Ovary (tissue), 9 donors: Measurements from ENCODE around the gene PEX14. TPM values are rescaled to one million over a fixed set of nuclear protein-coding genes. Genes with fewer than 3 reads are reported as not detected.

Experiments used
- DNase-seq, 5 donors: peaks; one replicate each; pipeline ENCODE4 v3.0.0-alpha.2; 2019 to 2020
- H3K27ac ChIP-seq, 2 donors: fragments of 200-600 bp; one replicate each; pipeline versions ENCODE4 v1.5.1 to v1.8.0; 2019 to 2022
- H3K27me3 ChIP-seq: fragments of 200-600 bp; one replicate; pipeline ENCODE4 v1.8.0; 2022
- H3K36me3 ChIP-seq: fragments of 200-600 bp; sonication (generic); one replicate; pipeline ENCODE4 v1.5.1; 2019
- H3K4me1 ChIP-seq: one replicate; pipeline ENCODE4 v1.8.1; 2013; ENCODE audit warnings: mild to moderate bottlenecking, moderate library complexity; ENCODE audit not compliant: insufficient read depth
- H3K4me3 ChIP-seq: fragments of 200-600 bp; sonication (generic); one replicate; pipeline ENCODE4 v1.5.1; 2017
- H3K9me3 ChIP-seq, 2 donors: fragments of 200-600 bp in 1 of 2; sonication (generic) in 1 of 2; one replicate each; pipeline versions ENCODE4 v1.5.1 to v1.8.1; 2013 to 2019; ENCODE audit warnings: mild to moderate bottlenecking in 1 of 2, moderate library complexity in 1 of 2
- CTCF ChIP-seq, 3 donors: fragments of 450-650 bp in 2 of 3; fragments of 200-600 bp in 1 of 3; IDR thresholded peaks; one replicate each; pipeline versions ENCODE4 v1.5.1 to v1.8.0; 2016 to 2022; ENCODE audit warnings: antibody characterized with exemption in 3 of 3, mild to moderate bottlenecking in 1 of 3
- EP300 ChIP-seq: sonication (generic); formaldehyde crosslinking; IDR thresholded peaks from one replicate; pipeline ENCODE4 v1.6.1; 2017; ENCODE audit warnings: antibody characterized with exemption
- POLR2A ChIP-seq: fragments of 450-650 bp; IDR thresholded peaks from one replicate; pipeline ENCODE4 v1.6.1; 2017; ENCODE audit warnings: antibody characterized with exemption, mild to moderate bottlenecking, moderate library complexity
- WGBS, 3 donors: extraction: QIAGEN DNeasy Blood & Tissue Kit in 1 of 3; methylation state at CpG; one replicate each; pipeline versions ENCODE4 v1.1.5 to v1.1.7; 2013 to 2017; 5-methylcytosine and 5-hydroxymethylcytosine counted together
- intact Hi-C, 4 donors: fragments of 100-400 bp; cut with DNase I; formaldehyde crosslinking; loops; one replicate each; pipeline versions ENCODE4 v1.11.0 to v1.15.1; 2022 to 2023
- polyA plus RNA-seq, 2 donors: library from polyadenylated mRNA; stranded (reverse); fragments of 200-250 nt in 1 of 2; fragments of 350-450 nt in 1 of 2; fragmentation: Illumina TruSeq in 1 of 2; extraction: RNeasy Lipid Tissue Mini Kit (QIAGEN cat#74804) in 1 of 2; gene quantifications; one replicate each; pipeline ENCODE4 v1.2.3, GENCODE V29; 2013 to 2014
- total RNA-seq, 7 donors: library from RNA; depleted of rRNA in 2 of 7; stranded (reverse); fragments of >200 nt in 2 of 7; fragmentation: NEBNext Ultra II Directional in 3 of 7; extraction: Animal tissue kit (Norgen Biotek cat#: 25700) in 3 of 7; gene quantifications; one replicate each; pipeline versions ENCODE4 v1.1.0 to v1.2.4, GENCODE V29; 2016 to 2023
- donor health status: DM: no; HTN: no; CAD: no; lungs with moderate emphysema.
- donor health status: DM: no; HTN: no; CAD: no.
- donor health status: Bipolar disorder and iron deficiency.
- donor health status: DM: yes; HTN: yes; CAD: no.
- donor health status: DM: no; HTN: no; CAD: no.
- donor health status: DM: yes; HTN: yes; CAD: no.

Gene PEX14
- total and polyA plus RNA-seq, 9 donors: 3.3 to 22.9 (median 16.7) TPM

- Histone ChIP-seq H3K36me3 (no peaks in the 10 kb centered on the region), H3K9me3 (no peaks in the 10 kb centered on the region), H3K27ac (no peak overlapping the region), H3K4me1 (peaks cover 3% of the 10 kb centered on the region), H3K4me3 (no peak overlapping the region), H3K27me3 (no peaks in the 10 kb centered on the region)
- WGBS, 3 donors: 82 to 92% (median 92%) methylated on average over 19 of the region's 19 CpGs
- no peak for DNase-seq
- TF ChIP-seq POLR2A (no peak), EP300 (no peak), CTCF (IDR thresholded peaks at IDR 0.05) (no peak)
- intact Hi-C loops: no loop called here
Observed at GRCh38 chr1:10673109-10673711, 198.5 kb downstream of the PEX14 start.

- Histone ChIP-seq H3K4me1 (peaks cover 3% of the 10 kb centered on the region), H3K36me3 (no peaks in the 10 kb centered on the region), H3K9me3 (no peaks in the 10 kb centered on the region), H3K27ac (no peak overlapping the region), H3K27me3 (no peaks in the 10 kb centered on the region), H3K4me3 (no peak overlapping the region)
- intact Hi-C loops: no loop called here
- TF ChIP-seq POLR2A: no peak
- WGBS, 3 donors: 94 to 96% (median 95%) methylated on average over 16 of the region's 16 CpGs
- no peak for DNase-seq
Observed at GRCh38 chr1:10674222-10674621, 199.5 kb downstream of the PEX14 start.

GRCh38 chr1:10674700-10675609 lies 200.2 kb downstream of the PEX14 start:
- Histone ChIP-seq H3K27me3 (no peaks in the 10 kb centered on the region), H3K4me3 (no peak overlapping the region), H3K4me1 (peaks cover 3% of the 10 kb centered on the region), H3K27ac (no peak overlapping the region), H3K9me3 (no peaks in the 10 kb centered on the region), H3K36me3 (no peaks in the 10 kb centered on the region)
- no peak for DNase-seq
- WGBS, 3 donors: 90 to 91% (median 90%) methylated on average over 29 of the region's 29 CpGs
- intact Hi-C loops: no loop called here
- TF ChIP-seq EP300 (no peak), POLR2A (no peak), CTCF (IDR thresholded peaks at IDR 0.05) (no peak)

GRCh38 chr1:10675813-10676212 lies 201.1 kb downstream of the PEX14 start:
- Histone ChIP-seq H3K27me3 (no peaks in the 10 kb centered on the region), H3K36me3 (no peaks in the 10 kb centered on the region), H3K4me1 (peaks cover 3% of the 10 kb centered on the region), H3K4me3 (no peak overlapping the region), H3K27ac (no peak overlapping the region), H3K9me3 (no peaks in the 10 kb centered on the region)
- 81 to 95% (median 92%) methylated on average over 4 to 5 of the region's 5 CpGs for WGBS, 3 donors
- DNase-seq: no peak
- intact Hi-C loops: no loop called here
- TF ChIP-seq POLR2A: no peak

- DNase-seq: no peak
- Histone ChIP-seq H3K4me1 (no peaks in the 10 kb centered on the region), H3K4me3 (no peak overlapping the region), H3K27ac (no peak overlapping the region), H3K36me3 (no peaks in the 10 kb centered on the region), H3K9me3 (no peaks in the 10 kb centered on the region), H3K27me3 (no peaks in the 10 kb centered on the region)
- TF ChIP-seq EP300: no peak
- TF ChIP-seq CTCF (IDR thresholded peaks at IDR 0.05): no peak
- no peak for TF ChIP-seq POLR2A
- WGBS, 3 donors: 74 to 81% (median 80%) methylated on average over 13 of the region's 13 CpGs
- intact Hi-C loops: no loop called here
Observed at GRCh38 chr1:10676963-10677362, 202.2 kb downstream of the PEX14 start.
